NCI-H2107 (cell line): ENCODE data around the gene C1QTNF12.

ENCODE experiments used
- DNase-seq: peaks from one replicate; lab custom pipeline; 2025; lab: John Stamatoyannopoulos, UW

Gene C1QTNF12

DNA sequence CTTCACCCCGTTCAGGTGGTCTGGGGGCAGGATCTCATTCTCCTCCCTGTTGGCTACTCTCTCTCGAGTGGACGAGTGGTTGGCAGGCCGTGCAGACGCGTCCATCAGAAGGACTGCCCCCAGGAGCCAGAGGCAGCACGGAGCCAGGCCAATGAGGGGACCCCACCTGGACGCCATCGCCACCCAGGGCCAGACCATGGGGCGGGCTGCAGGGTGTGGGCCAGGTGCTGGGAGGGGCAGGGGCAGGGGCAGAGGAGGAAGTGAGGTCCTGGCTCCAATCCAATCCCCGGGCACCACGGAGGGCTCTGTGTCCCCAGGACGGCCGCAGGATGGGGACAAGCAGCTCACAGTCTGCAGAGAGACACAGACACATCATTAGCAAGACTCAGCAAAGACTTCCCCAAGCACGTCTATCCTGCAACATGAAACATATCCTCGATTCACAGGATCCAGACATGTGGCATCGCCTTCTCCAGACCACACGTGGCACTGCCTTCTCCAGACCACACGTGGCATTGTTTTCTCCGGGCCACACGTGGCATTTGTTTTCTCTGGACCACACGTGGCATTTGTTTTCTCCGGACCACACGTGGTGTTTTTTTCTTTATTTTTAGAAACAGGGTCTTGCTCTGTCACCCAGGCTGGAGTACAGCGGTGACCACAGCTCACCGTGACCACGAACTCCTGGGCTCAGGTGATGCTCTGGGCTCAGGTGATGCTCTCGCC lies 17.8 kb downstream of the C1QTNF12 start:
- DNase-seq, result no peak

DNA sequence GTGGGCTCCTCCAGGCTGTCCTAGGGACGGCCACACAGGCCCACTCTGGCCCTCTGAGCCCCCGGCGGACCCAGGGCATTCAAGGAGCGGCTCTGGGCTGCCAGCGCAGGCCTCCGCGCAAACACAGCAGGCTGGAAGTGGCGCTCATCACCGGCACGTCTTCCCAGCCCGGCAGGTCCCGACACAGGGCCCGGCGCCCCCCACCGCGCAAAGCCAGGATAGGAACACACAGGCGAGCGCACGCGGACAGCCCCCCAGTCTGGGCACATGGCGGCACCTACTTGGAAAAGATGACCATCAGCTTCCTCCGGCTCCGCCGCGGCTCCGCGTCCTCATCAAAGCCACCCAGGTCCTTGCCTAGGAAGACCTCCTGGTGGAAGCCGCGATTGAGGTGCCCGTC lies 18.3 kb downstream of the C1QTNF12 start:
- no peak for DNase-seq

DNA sequence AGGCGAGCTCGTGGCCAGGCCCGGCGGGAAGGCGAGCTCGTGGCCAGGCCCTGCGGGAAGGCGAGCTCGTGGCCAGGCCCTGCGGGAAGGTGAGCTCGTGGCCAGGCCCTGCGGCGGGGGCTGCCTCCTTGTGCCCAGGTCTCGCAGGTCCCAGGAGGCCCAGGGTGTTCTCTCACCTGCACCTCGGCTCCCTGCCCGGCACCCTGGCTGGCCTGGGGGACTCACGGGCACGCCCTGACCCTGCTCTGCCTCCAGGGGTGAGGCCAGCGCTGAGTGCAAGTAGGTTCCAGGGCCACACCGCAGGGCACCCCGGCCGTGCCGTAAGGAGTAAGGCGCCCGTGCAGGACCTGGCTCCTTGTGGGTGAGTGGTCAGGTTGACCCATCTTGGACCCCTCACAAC lies 19.1 kb downstream of the C1QTNF12 start:
- DNase-seq, result no peak

DNA sequence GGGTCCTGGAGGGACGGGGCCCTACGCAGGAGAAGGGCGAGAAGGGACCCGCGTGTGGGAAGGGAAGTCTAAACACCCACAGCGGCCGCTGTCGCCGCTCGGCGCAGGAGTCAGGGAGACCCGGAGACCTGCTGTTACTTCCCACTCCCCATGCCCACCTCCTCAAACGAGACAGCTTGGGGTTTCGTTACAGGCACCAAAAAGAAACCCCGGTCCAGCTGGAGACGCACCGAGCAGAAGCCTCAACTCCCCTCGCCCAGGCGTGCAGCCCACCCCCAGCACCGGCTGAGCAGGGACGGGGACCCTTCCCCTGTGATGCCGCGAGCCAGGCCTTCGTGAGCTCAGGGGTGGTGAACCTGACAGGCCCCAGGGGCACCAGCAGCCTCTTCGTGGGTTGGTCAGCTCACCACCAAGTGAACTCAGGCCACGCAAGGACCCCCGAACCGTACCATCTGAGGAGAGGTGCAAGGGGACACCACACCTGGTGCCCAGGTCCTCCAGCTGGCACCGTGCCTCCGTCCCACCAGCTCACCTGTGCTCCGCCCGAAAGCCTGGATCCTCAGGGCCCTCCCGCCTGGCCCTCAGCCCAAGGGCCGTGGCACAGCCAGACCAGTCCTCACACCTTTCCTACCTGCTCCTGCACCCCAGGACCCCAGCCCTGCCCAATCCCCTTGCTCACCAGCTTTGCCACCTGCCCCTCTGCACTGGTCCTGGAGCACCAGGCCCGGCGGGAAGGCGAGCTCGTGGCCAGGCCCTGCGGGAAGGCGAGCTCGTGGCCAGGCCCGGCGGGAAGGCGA lies 19.8 kb downstream of the C1QTNF12 start:
- no peak for DNase-seq

DNA sequence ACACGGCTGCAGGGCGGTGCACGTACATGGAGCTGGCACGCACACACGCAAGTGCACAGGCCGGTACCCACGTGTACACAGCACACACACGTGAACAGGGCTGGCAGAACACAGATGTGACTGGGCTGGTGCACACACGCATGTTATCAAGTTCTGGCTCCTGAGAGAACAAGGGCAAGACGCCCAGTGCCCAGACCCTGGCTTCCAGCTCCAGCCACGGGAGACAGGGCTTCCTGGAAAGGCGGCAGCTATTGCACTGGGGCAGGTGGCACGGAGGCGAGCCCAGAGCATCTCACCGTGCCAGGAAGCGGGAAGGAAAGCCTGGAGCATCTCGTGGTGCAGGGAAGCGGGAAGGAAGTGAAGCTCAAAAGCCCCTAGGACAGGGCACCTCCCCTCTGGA lies 20.6 kb downstream of the C1QTNF12 start:
- no peak for DNase-seq

DNA sequence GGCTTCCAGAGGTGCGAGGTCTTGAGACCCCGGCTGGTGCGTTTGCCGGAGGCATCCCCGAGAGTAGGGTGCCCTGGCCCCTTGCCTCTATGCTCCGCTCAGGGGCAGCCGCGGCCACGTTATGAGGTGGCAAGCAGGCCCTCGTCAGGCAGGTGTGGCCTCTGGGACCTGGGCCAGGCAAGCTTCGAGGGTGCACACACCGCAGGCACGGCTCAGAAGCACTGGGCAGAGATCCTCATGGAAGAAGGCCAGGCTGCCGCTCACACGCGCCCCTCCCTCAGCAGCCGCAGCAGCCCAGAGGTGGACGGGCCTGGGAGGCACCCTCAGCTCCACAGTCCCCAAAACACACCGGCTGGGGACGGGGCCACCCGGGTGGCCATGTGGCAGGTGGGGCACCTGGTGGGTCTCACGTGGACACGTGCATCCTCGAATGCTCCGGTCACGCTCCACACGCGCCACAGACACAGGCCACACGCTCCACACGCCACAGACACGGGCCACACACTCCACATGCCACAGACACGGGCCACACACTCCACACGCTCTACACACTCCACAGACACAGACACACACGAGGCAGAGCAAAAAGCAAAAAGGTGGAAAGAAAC lies 21.2 kb downstream of the C1QTNF12 start:
- no peak for DNase-seq

DNA sequence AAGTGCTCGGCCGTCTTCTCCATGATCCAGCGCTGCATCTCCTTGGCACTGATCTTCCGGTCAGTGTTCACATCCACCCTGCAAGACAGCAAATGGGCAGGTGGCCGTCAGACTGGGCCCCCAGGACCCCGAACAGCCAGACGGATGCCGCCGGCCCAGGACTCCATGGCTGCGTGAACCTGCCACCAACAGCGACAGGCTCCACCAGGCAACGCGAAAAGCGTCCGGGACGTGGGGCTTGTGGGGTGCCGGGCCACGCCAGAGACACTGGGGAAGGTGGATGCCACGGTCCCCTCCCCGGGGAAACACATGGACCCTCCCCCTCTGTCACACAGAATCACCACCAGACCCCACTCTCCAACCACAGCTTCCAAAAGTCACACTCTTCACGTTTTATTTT lies 22.6 kb downstream of the C1QTNF12 start:
- DNase-seq, result no peak

DNA sequence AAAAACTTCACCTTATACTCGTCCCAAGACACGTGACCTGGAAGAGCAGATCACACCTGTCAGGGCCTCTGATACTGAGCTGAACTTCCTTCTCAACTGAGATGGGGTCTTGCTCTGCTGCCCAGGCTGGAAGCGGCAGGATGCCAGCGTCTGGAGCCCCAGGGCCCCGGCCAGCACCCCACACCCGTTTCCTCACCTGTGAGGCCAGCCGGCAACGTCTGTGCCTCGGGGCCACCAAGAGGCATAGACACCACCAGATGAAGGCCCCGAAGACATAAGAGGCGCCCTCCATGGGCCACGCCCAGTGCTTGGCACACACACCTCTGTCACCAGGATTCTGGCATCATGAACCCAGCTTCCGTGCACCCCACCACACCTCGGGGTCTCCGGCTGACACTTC lies 23.2 kb downstream of the C1QTNF12 start:
- DNase-seq, result no peak

DNA sequence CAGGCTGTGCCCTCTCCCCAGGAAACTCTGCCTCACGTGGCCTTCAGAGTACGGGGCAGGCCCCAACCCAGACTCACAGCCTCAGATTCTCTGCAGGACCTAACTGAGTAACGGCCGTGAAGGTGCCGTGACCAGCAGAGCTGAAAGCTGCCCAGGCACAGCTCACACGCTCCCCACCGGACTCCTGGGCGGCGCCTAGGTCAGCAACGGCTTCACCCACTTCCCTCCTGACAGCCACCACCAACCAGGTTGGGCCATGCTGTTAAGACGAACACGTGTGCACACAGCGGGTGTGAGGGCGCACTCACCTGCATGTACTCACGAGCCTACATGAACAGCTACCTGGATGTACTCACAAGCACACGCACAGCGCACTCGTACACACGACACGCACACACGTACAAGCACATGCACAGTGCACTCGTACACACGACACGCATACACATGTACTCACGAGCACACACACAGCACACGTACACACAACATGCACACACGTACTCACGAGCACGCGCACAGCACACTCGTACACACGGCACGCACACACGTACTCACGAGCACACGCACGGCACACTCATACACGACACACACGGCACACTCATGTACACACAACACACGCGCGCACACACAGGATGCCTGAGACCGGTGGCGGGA lies 23.8 kb downstream of the C1QTNF12 start:
- no peak for DNase-seq

DNA sequence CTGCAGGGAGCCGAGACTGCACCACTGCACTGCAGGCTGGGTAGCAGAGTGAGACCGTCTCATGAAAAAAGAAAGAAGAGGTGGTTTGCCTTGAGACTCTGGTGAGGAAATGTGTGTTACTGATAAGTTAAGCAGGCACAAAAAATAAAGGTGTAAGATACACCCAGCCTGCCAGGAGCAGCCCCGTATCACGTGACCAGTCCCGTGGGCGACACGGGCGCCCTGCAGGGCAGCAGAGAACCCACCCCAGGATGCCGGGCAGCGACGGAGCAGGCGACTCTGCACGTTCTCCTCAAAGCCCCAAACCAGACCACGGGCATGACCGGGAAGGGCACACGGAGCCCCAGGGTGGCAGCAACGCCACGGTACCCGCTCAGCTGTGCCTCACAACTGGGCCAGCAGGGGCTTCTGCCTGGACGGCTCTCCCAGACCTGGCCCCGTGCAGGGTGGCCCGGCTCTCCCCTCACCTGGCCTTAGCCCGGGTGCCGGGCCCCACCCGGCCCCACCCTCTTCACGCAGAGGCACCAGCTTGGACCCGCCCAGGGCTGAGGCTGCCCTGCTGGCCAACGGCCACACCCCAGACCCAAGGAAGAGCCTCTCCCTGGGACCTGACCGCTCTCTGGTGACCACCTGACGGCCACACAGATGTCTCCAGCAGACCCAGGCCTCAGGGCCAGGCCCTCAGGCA lies 24.5 kb downstream of the C1QTNF12 start:
- DNase-seq, result no peak

DNA sequence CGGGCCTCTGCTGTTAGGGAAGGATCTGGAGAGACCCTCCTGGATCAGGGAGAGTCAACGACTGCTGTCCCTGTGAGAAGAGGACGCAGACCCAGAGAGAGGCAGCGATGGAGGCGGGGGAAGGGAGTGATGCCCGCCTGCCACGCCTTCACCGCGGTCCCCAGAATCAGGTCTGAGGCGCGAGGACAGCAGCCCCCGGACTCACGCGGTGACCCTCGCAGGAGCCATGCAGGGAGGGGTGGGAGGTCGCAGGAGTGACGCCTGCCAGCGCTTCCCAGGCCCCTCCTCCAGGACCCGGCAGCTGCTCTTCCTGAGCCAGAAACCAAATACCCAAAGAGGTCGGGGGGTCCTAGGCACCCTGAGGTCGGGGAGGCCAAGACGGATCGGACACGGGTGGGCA lies 26.3 kb downstream of the C1QTNF12 start:
- DNase-seq, result no peak

DNA sequence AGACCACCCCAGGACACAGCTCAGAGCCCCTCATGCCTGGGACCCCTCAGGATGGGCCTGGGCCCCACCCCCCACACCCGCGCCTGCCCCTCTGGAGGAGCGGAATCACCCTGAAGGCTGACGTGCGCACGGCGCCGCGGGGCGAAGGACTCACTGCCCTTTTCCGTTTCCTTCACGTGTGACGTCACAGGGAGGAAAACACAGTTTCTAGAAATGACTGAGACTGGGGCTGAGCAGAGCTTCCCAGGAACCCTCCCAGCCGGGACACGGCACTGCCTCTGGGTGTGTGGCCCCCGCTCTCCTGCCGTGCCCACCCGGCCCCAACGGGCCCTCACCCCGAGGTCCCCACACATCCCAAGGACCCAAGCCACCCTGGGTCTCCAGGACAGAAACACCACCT lies 27.2 kb downstream of the C1QTNF12 start:
- no peak for DNase-seq

DNA sequence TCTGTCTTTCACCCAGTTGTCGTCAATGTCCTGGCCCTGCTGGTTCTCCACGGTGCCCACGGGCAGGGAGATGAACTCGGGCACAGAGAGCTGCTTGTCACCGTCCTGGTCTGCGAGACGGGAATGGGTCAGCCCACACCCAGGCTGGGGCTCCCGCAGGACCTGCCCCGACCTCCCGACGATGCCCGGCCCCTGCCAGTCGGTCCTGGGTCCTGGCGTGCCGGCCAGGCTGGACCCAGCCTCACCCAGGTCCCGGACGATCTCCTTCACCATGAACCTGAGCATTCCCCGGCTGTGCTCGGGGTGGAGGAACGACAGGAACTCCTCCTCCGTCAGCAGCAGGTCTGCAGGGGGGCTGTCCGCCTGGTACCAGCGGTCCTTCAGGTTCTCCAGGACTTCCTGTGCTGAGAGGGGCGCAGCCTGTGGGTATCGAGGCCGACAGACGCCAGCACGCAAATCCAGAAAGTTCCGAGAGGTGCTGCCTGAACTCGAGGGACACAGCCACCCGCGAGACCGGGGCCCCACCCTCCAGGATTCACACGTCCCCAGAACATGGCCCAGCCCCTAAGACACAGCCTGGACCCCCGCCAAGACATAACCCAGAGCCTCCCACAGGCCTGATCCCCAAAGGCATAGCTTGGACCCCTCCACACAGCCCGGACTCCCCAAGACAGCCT lies 27.9 kb downstream of the C1QTNF12 start:
- no peak for DNase-seq

DNA sequence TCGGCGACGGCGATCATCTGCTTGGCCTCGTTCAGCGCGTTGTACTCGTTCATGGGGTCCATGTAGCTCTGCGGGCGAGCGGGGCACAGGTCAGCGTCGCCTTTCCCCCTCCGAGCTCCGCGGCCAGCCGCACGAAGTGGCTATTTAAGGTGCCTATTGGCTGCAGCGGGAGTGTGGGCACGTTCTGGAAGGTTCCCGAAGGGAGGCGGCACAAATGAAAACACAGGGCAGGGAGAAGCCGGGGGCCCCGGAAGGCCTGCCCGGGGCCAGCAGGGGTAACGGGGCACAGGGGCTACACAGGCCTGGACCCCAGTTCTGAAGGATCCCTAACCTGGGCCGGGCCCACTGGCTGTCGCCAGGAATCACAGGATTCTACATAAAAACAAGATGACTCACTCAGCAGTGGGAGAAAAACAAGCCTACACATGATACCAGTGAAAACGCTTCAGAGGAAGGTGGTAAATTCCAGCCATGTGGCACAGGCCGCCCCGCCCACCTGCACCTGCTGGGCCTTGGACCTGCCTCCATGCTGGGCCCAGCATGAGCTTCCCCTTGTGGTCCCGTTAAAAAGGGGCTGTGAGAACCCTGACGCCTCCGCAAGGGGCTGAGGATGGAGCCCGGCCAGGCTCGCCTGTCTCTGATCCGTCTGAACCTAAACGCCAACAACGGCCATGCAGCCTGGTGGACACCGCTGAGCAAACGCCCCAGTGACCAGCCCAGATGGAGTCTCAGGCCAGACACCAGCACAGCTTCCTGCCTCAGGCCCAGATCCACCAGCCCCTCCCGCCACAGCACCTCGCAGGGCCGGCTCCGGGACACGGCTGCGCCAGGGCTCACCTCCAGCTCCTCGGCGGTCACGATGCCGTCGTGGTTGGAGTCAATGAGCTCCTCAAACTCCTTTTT lies 28.6 kb downstream of the C1QTNF12 start:
- DNase-seq, result no peak

DNA sequence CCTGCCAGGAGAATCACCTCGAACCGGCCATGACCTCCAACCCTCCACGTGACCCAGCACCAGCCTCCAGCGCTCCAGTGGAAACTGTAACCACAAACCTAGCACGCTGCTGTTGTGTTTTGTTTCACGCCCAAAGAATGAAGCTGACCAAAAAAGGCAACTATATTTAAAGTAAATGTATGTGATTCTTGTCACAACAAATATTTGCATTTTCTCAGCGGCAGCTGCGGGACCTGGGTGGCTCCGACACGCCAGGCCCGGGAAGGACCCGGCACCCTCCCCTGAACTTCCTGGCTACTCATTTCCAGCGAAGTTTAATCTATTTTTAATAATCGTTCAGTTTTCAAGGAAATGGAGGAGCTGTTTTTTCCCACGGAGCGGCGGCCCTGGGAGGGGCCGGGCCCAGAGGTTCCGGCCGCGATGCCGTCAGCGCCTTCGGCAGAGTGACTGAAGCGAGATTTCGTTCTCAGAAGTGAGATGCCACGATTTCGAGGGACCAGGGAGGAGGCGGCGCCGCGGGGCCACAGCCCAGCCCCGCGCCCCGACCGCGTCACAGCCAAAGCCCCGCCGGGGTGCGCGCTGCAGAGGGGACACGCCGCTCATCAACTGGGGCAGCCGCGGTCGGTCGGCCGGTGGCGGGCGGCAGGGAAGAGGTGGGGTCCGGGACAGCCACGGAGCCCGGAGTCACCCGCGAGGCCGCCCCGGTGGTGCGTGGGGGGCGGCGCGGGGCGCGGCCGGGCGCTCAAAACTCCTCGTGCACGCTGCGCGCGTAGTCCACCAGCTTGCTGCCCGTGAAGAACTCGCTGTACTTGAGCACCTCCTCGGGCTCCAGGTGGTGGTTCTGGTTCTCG lies 29.5 kb downstream of the C1QTNF12 start:
- DNase-seq, result no peak

DNA sequence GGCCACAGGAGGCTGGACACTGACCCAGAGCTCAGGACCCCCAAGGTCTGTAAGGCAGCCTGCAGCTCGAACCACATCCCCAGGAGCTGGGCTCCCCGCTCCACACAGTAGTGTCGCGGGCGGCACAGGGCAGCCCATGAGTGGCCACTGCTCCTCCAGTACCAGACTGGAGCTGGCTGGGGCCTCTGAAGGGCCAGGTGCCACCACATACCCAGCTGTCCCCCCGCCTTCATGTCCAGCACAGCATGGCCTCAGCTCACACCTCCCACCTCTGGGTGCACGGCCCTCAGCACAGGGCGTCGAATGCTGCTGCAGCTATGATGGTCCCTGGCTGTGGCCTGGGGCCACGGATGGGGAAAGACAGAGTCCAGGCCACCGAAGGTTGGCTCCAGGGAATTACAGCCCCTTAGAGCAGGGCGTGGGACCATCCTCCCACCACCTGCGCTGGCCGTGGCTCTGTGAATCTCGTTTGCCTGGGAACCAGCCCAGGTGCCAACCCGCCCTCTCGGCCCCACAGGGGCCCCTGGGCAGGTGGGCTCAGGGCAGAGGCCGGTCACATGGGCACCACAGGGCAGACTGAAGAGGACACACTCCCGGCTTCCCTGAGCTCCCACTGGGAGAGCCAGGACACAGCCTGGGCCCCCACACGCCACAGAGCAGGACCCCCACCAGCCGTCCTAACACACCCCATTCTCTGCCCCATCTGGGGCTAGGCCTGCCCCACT lies 30.5 kb downstream of the C1QTNF12 start:
- DNase-seq, result no peak

DNA sequence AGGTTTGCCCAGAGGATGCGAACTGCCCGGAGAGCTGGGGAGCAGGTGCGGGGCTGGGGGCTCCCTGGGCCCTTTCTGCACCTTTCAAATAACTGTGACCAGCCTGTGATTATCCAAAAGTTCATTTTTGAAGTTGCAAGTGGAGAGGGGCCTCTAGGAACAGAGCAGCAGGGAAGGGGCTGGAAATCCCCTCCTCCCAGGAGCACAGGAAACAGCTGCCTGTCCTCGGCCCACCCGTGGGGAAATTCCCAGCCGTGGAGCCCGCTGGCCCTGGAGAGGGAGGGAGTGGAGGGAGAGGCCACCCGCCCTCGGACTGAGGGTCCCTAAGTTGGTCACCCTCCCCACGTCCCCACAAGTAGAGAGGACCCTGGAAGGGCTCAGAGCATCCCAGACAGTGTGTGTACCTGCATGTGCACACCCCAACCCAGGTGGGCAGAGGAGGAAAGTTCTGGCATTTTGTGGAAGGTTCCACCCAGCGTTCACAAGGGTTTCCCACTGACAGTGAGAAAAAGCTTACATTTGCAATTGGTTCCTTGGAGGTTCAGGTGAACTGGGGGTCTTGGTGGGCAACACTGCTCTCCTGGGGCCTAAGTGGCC lies 31.3 kb downstream of the C1QTNF12 start:
- no peak for DNase-seq
